K562 (cell line): Measurements from ENCODE around the gene SH3BP4. TPM values are rescaled to one million over a fixed set of nuclear protein-coding genes. Genes with fewer than 3 reads are reported as not detected.

ENCODE experiments used
- ATAC-seq: fragments of 200-7000 bp; cut with Tn5 transposase; 3 replicates; pipeline ENCODE4 v1.9.1; 2020; ENCODE audit warnings: moderate library complexity
- BruUV-seq: library from RNA; stranded (reverse); fragments of 400-500 nt; replicated peaks from 2 replicates; lab custom pipeline; 2021; lab: Mats Ljungman, UMichigan
- CTCF ChIA-PET: fragments of 300-600 bp; formaldehyde crosslinking; extraction: SDS; loops from one replicate; lab custom pipeline; 2021; ENCODE audit warnings: low intra/inter-chr PET ratio; lab: Yijun Ruan, JAX
- POLR2A ChIA-PET: fragments of 300-600, 350-650 bp; sonication (Branson Sonifier 250); formaldehyde crosslinking; extraction: SDS; loops from one replicate; lab custom pipeline; 2021; ENCODE audit warnings: antibody characterized with exemption, inconsistent platforms; lab: Yijun Ruan, JAX
- DNase-seq, 4 experiments: peaks; one replicate each; pipeline versions ENCODE4 v3.0.0 to v3.0.0-alpha.2; 2011 to 2018; ENCODE audit warnings: low spot score in 3 of 4, mixed read lengths in 3 of 4; ENCODE audit errors: extremely low read depth in 1 of 4
- FAIRE-seq: peaks from 2 replicates; lab custom pipeline; 2011; peaks lifted over from hg19 to GRCh38; lab: Jason Lieb, UNC
- H2AFZ ChIP-seq: 2 replicates; pipeline ENCODE4 v1.6.0; 2011; ENCODE audit warnings: low read depth, low read length, control low read depth, inconsistent platforms
- H3K27ac ChIP-seq: fragments of 200-600 bp; 3 replicates; pipeline ENCODE4 v1.8.0; 2011; ENCODE audit warnings: low read depth, mild to moderate bottlenecking, control low read depth, inconsistent platforms, low read length, moderate library complexity, mixed read lengths; ENCODE audit errors: extremely low read depth
- H3K27me3 ChIP-seq, 2 experiments: fragments of 300-600 bp in 1 of 2; 2 replicates in 1 of 2; 3 replicates in 1 of 2; pipeline versions ENCODE4 v1.6.0 to v1.8.0; 2011; ENCODE audit warnings: inconsistent platforms in 2 of 2, low read length in 2 of 2, mild to moderate bottlenecking in 1 of 2, mixed read lengths in 1 of 2, moderate library complexity in 1 of 2; ENCODE audit not compliant: control insufficient read depth in 2 of 2, insufficient read depth in 2 of 2
- H3K36me3 ChIP-seq: fragments of 300-600 bp; 3 replicates; pipeline ENCODE4 v1.8.0; 2011; ENCODE audit warnings: mild to moderate bottlenecking, low read length, inconsistent platforms; ENCODE audit not compliant: control insufficient read depth, insufficient read depth
- H3K4me1 ChIP-seq, 2 experiments: fragments of 200-600 bp in 1 of 2; replicated peaks in 1 of 2; 2 replicates in 1 of 2; 3 replicates in 1 of 2; pipeline versions ENCODE4 v1.5.1 to v1.8.0; 2011; ENCODE audit warnings: inconsistent platforms in 2 of 2, low read length in 2 of 2, mild to moderate bottlenecking in 1 of 2, mixed read lengths in 1 of 2, moderate library complexity in 1 of 2; ENCODE audit not compliant: control insufficient read depth in 2 of 2, insufficient read depth in 2 of 2
- H3K4me2 ChIP-seq: 2 replicates; pipeline ENCODE4 v1.6.1; 2011; ENCODE audit warnings: low read length, control low read depth, inconsistent platforms, mixed read lengths; ENCODE audit not compliant: insufficient read depth
- H3K4me3 ChIP-seq: fragments of 200-600 bp; sonication (generic), shearing (Covaris generic); 2 replicates; pipeline ENCODE4 v1.5.1; 2016; ENCODE audit warnings: control low read depth, inconsistent platforms
- H3K79me2 ChIP-seq: fragments of 200-600 bp; 3 replicates; pipeline ENCODE4 v1.8.0; 2011; ENCODE audit warnings: low read length, inconsistent platforms; ENCODE audit not compliant: control insufficient read depth, insufficient read depth
- H3K9ac ChIP-seq, 2 experiments: 2 replicates each; pipeline versions ENCODE4 v1.6.0 to v1.6.1; 2011; ENCODE audit warnings: low read depth in 2 of 2, low read length in 2 of 2, control low read depth in 1 of 2, inconsistent platforms in 1 of 2, mild to moderate bottlenecking in 1 of 2, mixed read lengths in 1 of 2; ENCODE audit not compliant: insufficient read depth in 1 of 2
- H3K9me1 ChIP-seq: one replicate; pipeline ENCODE4 v1.6.0; 2011; ENCODE audit warnings: inconsistent platforms, mild to moderate bottlenecking, low read length, moderate library complexity; ENCODE audit not compliant: control insufficient read depth, insufficient read depth
- H3K9me3 ChIP-seq: replicated peaks from 2 replicates; pipeline ENCODE4 v1.5.1; 2011; ENCODE audit warnings: low read depth, low read length, inconsistent platforms; ENCODE audit not compliant: control insufficient read depth, insufficient read depth
- H4K20me1 ChIP-seq: replicated peaks from 2 replicates; pipeline ENCODE4 v1.6.1; 2011; ENCODE audit warnings: low read length, inconsistent platforms, mixed read lengths; ENCODE audit not compliant: control insufficient read depth, insufficient read depth
- ARHGAP35 ChIP-seq: fragments of 450-650 bp; IDR thresholded peaks from 2 replicates; pipeline ENCODE4 v1.6.1; 2018; ENCODE audit not compliant: partially characterized antibody
- ARID2 ChIP-seq: fragments of 450-650 bp; IDR thresholded peaks from 2 replicates; pipeline ENCODE4 v1.6.1; 2017; ENCODE audit warnings: antibody characterized with exemption, mild to moderate bottlenecking
- CHCHD3 ChIP-seq: fragments of 250-450 bp; sonication (Bioruptor Pico); IDR thresholded peaks from 2 replicates; pipeline ENCODE4 v2.1.2; 2022; ENCODE audit warnings: mild to moderate bottlenecking
- GABPA ChIP-seq: fragments of 200-800 bp; sonication (Bioruptor generic); conservative IDR thresholded peaks from 2 replicates; pipeline ENCODE4 v1.6.1; 2016; ENCODE audit warnings: low read depth, missing genetic modification characterization, missing compliant biosample characterization
- HDAC2 ChIP-seq: fragments of 450-650 bp; IDR thresholded peaks from 2 replicates; pipeline ENCODE4 v1.6.1; 2016; ENCODE audit warnings: mild to moderate bottlenecking
- IRF2 ChIP-seq: sonication (generic); formaldehyde crosslinking; IDR thresholded peaks from 2 replicates; pipeline ENCODE4 v1.8.1; 2022; ENCODE audit warnings: mild to moderate bottlenecking, missing genetic modification reagents
- KAT7 ChIP-seq: sonication (generic); formaldehyde crosslinking; IDR thresholded peaks from 2 replicates; pipeline ENCODE4 v1.8.0; 2022; ENCODE audit warnings: missing genetic modification reagents, mild to moderate bottlenecking, borderline replicate concordance
- MNT ChIP-seq, 2 experiments: fragments of 450-650 bp; conservative IDR thresholded peaks; 2 replicates each; pipeline ENCODE4 v1.6.1; 2017; ENCODE audit warnings: mild to moderate bottlenecking in 2 of 2, moderate library complexity in 2 of 2
- RBM17 ChIP-seq: fragments of 200-400 bp; formaldehyde crosslinking; IDR thresholded peaks from 2 replicates; pipeline ENCODE4 v1.6.1; 2017; ENCODE audit warnings: low read depth, mild to moderate bottlenecking, low read length, borderline replicate concordance
- TCFL5 ChIP-seq: fragments of 250-450 bp; sonication (Bioruptor Pico); conservative IDR thresholded peaks from 2 replicates; pipeline ENCODE4 v1.6.1; 2021; ENCODE audit warnings: mild to moderate bottlenecking, moderate library complexity, matching md5 sums
- TEAD2 ChIP-seq: fragments of 450-650 bp; IDR thresholded peaks from 2 replicates; pipeline ENCODE4 v1.6.1; 2016; ENCODE audit warnings: missing genetic modification characterization, control low read depth, missing compliant biosample characterization
- ZNF174 ChIP-seq: fragments of 250-450 bp; sonication (Bioruptor Pico); IDR thresholded peaks from 2 replicates; pipeline ENCODE4 v1.4.0; 2020; ENCODE audit warnings: mild to moderate bottlenecking
- ZNF778 ChIP-seq: fragments of 450-650 bp; formaldehyde crosslinking; IDR thresholded peaks from 2 replicates; pipeline ENCODE4 v1.4.0; 2020; ENCODE audit warnings: mild to moderate bottlenecking, moderate library complexity
- WGBS: fragments of 100-300 bp; shearing (Covaris generic); methylation state at CpG from one replicate; pipeline ENCODE4 v1.1.6; 2016; ENCODE audit warnings: low coverage, mixed read lengths; ENCODE audit not compliant: insufficient coverage; ENCODE audit errors: missing lambda C conversion rate; 5-methylcytosine and 5-hydroxymethylcytosine counted together
- in situ Hi-C: fragments of 300-500 bp; cut with MboI; formaldehyde crosslinking; loops from 4 replicates; pipeline ENCODE4 v1.15.0; 2018; ENCODE audit warnings: inconsistent platforms, mixed read lengths
- intact Hi-C: fragments of 100-400 bp; cut with micrococcal nuclease; formaldehyde crosslinking; loops from 2 replicates; pipeline ENCODE4 v1.14.2; 2022
- polyA plus RNA-seq, 8 experiments: library from polyadenylated mRNA; depleted of rRNA in 4 of 8; stranded (reverse) in 5 of 8; unstranded in 3 of 8; fragments of >200 nt; fragmentation: Nextera tagmentation in 2 of 8; fragmentation: Illumina TruSeq in 1 of 8; extraction: Ambion mirVana in 2 of 8; extraction: Trizol in 1 of 8; gene quantifications; 2 replicates each; pipeline versions ENCODE4 v1.2.1 to v1.2.3, GENCODE V29; 2011 to 2014; ENCODE audit warnings: inconsistent platforms in 1 of 8, missing spikeins in 1 of 8
- total RNA-seq, 7 experiments: library from RNA; depleted of rRNA in 6 of 7; stranded (reverse); fragments of >200 nt in 6 of 7; fragmentation: Illumina TruSeq in 2 of 7; extraction: Trizol in 2 of 7; gene quantifications; 2 replicates each; pipeline versions ENCODE4 v1.2.1 to v1.2.3, GENCODE V29; 2011 to 2021; ENCODE audit warnings: low replicate concordance in 1 of 7
- TF ChIP-seq, protein P1 (sequence below): fragments of 250-450 bp; sonication (Bioruptor Pico); IDR thresholded peaks from 2 replicates; pipeline ENCODE4 v1.8.0; 2022; ENCODE audit warnings: moderate library complexity, mild to moderate bottlenecking, inconsistent platforms

The SH3BP4 gene
- total and polyA plus RNA-seq, 9 of the 15 experiments (the other 6 are each of a cell fraction or from before 2014, with no cell fraction given) = 0.03 to 0.28 (median 0.27) TPM; not detected in 6

GRCh38 chr2:235025800-235026536 lies 74.2 kb downstream of the SH3BP4 start:
- in situ Hi-C loops = no loop called here
- ChIA-PET CTCF (no interaction called here), POLR2A (no interaction called here)
- ATAC-seq (no peak), FAIRE-seq (no peak), DNase-seq (no peak)
- Histone ChIP-seq H3K4me3 (no peak overlapping the region), H3K4me2 (no peak overlapping the region), H3K27me3 (peaks cover 7 to 50% of the 10 kb centered on the region in 2 experiments; a peak in 4 of 5 replicates), H3K79me2 (no peaks in the 10 kb centered on the region), H2AFZ (no peak overlapping the region), H3K27ac (no peak overlapping the region), H3K4me1 (no peaks in the 10 kb centered on the region; a peak in 1 of 5 replicates), H3K9ac (no peak overlapping the region), H4K20me1 (no peaks in the 10 kb centered on the region; the same call in 1 of the 2 replicates), H3K9me3 (no peaks in the 10 kb centered on the region), H3K36me3 (no peaks in the 10 kb centered on the region), H3K9me1 (no peaks in the 10 kb centered on the region)
- intact Hi-C loops = no loop called here
- TF ChIP-seq MNT (conservative IDR thresholded peaks at IDR 0.05) (no peak), TCFL5 (CRISPR knock-in tag) (no peak), GABPA (tag) (no peak), ZNF778 (CRISPR knock-in tag) (no peak), RBM17 (no peak), CHCHD3 (CRISPR knock-in tag) (no peak), TEAD2 (no peak), ARID2 (no peak), HDAC2 (no peak), ARHGAP35 (no peak), IRF2 (CRISPR knock-in tag) (no peak), ZNF174 (CRISPR knock-in tag) (no peak), KAT7 (no peak)
- TF ChIP-seq, protein P1, sequence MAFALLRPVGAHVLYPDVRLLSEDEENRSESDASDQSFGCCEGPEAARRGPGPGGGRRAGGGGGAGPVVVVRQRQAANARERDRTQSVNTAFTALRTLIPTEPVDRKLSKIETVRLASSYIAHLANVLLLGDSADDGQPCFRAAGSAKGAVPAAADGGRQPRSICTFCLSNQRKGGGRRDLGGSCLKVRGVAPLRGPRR = no peak
- BruUV-seq = no TSS peak
- WGBS = 2% methylated on average over 6 of the region's 11 CpGs
